PFSK-1 (cell line): Measurements from ENCODE around the gene ABCC3.

ENCODE experiments used
- FOXP2 ChIP-seq: optimal IDR thresholded peaks from 2 replicates; pipeline ENCODE3; 2011; ENCODE audit warnings: borderline replicate concordance, control low read depth, inconsistent platforms; ENCODE audit not compliant: insufficient read depth; ENCODE audit errors: extremely low read length, extremely low read depth
- POLR2AphosphoS5 ChIP-seq: IDR thresholded peaks from 2 replicates; pipeline ENCODE4 v1.6.1; 2012; ENCODE audit warnings: low read depth, mild to moderate bottlenecking, control low read depth, low read length, moderate library complexity
- REST ChIP-seq, 2 experiments: IDR thresholded peaks; 2 replicates each; pipeline versions ENCODE4 v1.6.1 to v1.8.0; 2011 to 2012; ENCODE audit warnings: low read depth in 2 of 2, low read length in 2 of 2, control low read depth in 1 of 2, inconsistent platforms in 1 of 2, mild to moderate bottlenecking in 1 of 2, moderate library complexity in 1 of 2; ENCODE audit not compliant: insufficient read depth in 1 of 2
- SIN3A ChIP-seq: IDR thresholded peaks from 2 replicates; pipeline ENCODE4 v1.6.1; 2012; ENCODE audit warnings: mild to moderate bottlenecking, low read length, moderate library complexity, borderline replicate concordance; ENCODE audit not compliant: insufficient read depth
- TAF1 ChIP-seq: IDR thresholded peaks from 2 replicates; pipeline ENCODE4 v1.6.1; 2012; ENCODE audit warnings: low read length, control low read depth, borderline replicate concordance; ENCODE audit not compliant: insufficient read depth

The ABCC3 gene

GRCh38 chr17:50604513-50604912 is 30.2 kb upstream of the ABCC3 start:
- no peak for TF ChIP-seq TAF1
- no peak for TF ChIP-seq POLR2AphosphoS5
- TF ChIP-seq REST (IDR thresholded peaks at IDR 0.05; ENCODE audit: insufficient read depth in 1 of 2, low read depth in 2 of 2, low read length in 2 of 2): no peak
- no peak for TF ChIP-seq SIN3A
- TF ChIP-seq FOXP2: no peak

GRCh38 chr17:50605429-50605828 is 29.3 kb upstream of the ABCC3 start:
- TF ChIP-seq SIN3A: no peak
- no peak for TF ChIP-seq POLR2AphosphoS5
- no peak for TF ChIP-seq TAF1
- TF ChIP-seq FOXP2: no peak
- no peak for TF ChIP-seq REST (IDR thresholded peaks at IDR 0.05; ENCODE audit: insufficient read depth in 1 of 2, low read depth in 2 of 2, low read length in 2 of 2)

- TF ChIP-seq POLR2AphosphoS5 (no peak), FOXP2 (no peak), TAF1 (no peak), SIN3A (no peak), REST (IDR thresholded peaks at IDR 0.05; ENCODE audit: insufficient read depth in 1 of 2, low read depth in 2 of 2, low read length in 2 of 2) (no peak)
These were observed 27.0 kb upstream of the ABCC3 start for GRCh38 chr17:50607522-50608175.

- TF ChIP-seq TAF1 (no peak), FOXP2 (no peak), REST (IDR thresholded peaks at IDR 0.05; ENCODE audit: insufficient read depth in 1 of 2, low read depth in 2 of 2, low read length in 2 of 2) (no peak), SIN3A (no peak), POLR2AphosphoS5 (no peak)
These were observed 25.8 kb upstream of the ABCC3 start for GRCh38 chr17:50608700-50609379.
